ENCODE measurements around the gene NACA2. TPM values are rescaled to one million over a fixed set of nuclear protein-coding genes. Genes with fewer than 3 reads are reported as not detected.

Gene NACA2
- total and polyA plus RNA-seq, 2 of the 4 experiments (the other 2 are of a cell fraction): not detected

- no peak overlapping the region for H3K27ac ChIP-seq (ENCODE audit: insufficient read depth, low read length)
- BruUV-seq (replicated peaks): no TSS peak
- ChIA-PET CTCF (no interaction called here), POLR2A (ENCODE audit: unreplicated experiment) (no interaction called here)
- H3K56ac ChIP-seq (ENCODE audit: extremely low read depth, insufficient read depth, low read length): no peak overlapping the region
- no peaks in the 10 kb centered on the region for H3K9me3 ChIP-seq (ENCODE audit: control insufficient read depth, insufficient read depth, low read length)
- H4K91ac ChIP-seq (ENCODE audit: insufficient read depth, low read depth, low read length): no peak overlapping the region
- peaks cover 7% of the 10 kb centered on the region; the same call in 1 of the 2 replicates for H3K4me1 ChIP-seq (ENCODE audit: control insufficient read depth, insufficient read depth, low read length)
- no peaks in the 10 kb centered on the region; the same call in 1 of the 2 replicates for H3K27me3 ChIP-seq (ENCODE audit: control insufficient read depth, insufficient read depth, low read length)
- no peak overlapping the region for H2BK15ac ChIP-seq (ENCODE audit: low read depth, low read length)
- H3K4me2 ChIP-seq (ENCODE audit: low read depth, low read length): no peak overlapping the region
- no peaks in the 10 kb centered on the region for H4K20me1 ChIP-seq (ENCODE audit: insufficient read depth, low read length)
- H3K23ac ChIP-seq (ENCODE audit: low read depth, low read length): no peak overlapping the region
- H3K36me3 ChIP-seq (ENCODE audit: control insufficient read depth, insufficient read depth, low read length): no peaks in the 10 kb centered on the region
- H3K4ac ChIP-seq (ENCODE audit: low read depth, low read length): no peak overlapping the region
- no peaks in the 10 kb centered on the region for H3K79me1 ChIP-seq (ENCODE audit: low read depth in 1 of 2, low read length in 2 of 2)
- H2BK5ac ChIP-seq (ENCODE audit: low read depth, low read length, poor library complexity, severe bottlenecking): no peak overlapping the region
- no peak overlapping the region for H2AK9ac ChIP-seq (replicated peaks; ENCODE audit: low read depth, low read length, poor library complexity)
- H2BK120ac ChIP-seq (ENCODE audit: low read depth, low read length): no peak overlapping the region
- no peak overlapping the region for H3K18ac ChIP-seq (ENCODE audit: low read depth, low read length)
- dilution Hi-C loops (cut with HindIII; ENCODE audit: low sequenced_read_pairs, unreplicated experiment) (no loop called here), in situ Hi-C loops (cut with MboI; ENCODE audit: low sequenced_read_pairs) (no loop called here), intact Hi-C loops (cut with micrococcal nuclease) (no loop called here)
- no peak overlapping the region for H3K9ac ChIP-seq (ENCODE audit: low read depth, low read length)
- H2AK5ac ChIP-seq (ENCODE audit: low read depth, low read length): no peak overlapping the region
- no peak for ATAC-seq (ENCODE audit: low read depth)
- TF ChIP-seq MAZ (IDR thresholded peaks at IDR 0.05; ENCODE audit: borderline replicate concordance, low read depth, low read length) (no peak), MAFK (IDR thresholded peaks at IDR 0.05; ENCODE audit: low read depth, low read length) (no peak), POLR2A (IDR thresholded peaks at IDR 0.05; ENCODE audit: low read depth, low read length) (no peak), CEBPB (IDR thresholded peaks at IDR 0.05; ENCODE audit: low read depth, low read length) (no peak), USF2 (IDR thresholded peaks at IDR 0.05; ENCODE audit: low read depth, low read length) (no peak), ELK1 (IDR thresholded peaks at IDR 0.05; ENCODE audit: borderline replicate concordance, low read depth, low read length) (no peak), RAD21 (IDR thresholded peaks at IDR 0.05; ENCODE audit: low read length) (no peak), FOS (IDR thresholded peaks at IDR 0.05; ENCODE audit: low read depth, low read length) (no peak), RCOR1 (IDR thresholded peaks at IDR 0.05; ENCODE audit: insufficient replicate concordance, low read length) (no peak), SMC3 (IDR thresholded peaks at IDR 0.05; ENCODE audit: low read depth, low read length) (no peak), BHLHE40 (IDR thresholded peaks at IDR 0.05; ENCODE audit: low read depth, low read length) (no peak), RFX5 (IDR thresholded peaks at IDR 0.05; ENCODE audit: low read depth, low read length) (no peak), MXI1 (IDR thresholded peaks at IDR 0.05; ENCODE audit: borderline replicate concordance, low read depth, low read length) (no peak), NFE2L2 (IDR thresholded peaks at IDR 0.05; ENCODE audit: low read depth, low read length) (no peak), CHD1 (IDR thresholded peaks at IDR 0.05; ENCODE audit: low read depth, low read length) (no peak), CTCF (conservative IDR thresholded peaks at IDR 0.05; ENCODE audit: low read depth, low read length) (no peak)
- no CpG with 5 or more reads among the region's 3 CpGs for WGBS, 2 experiments (ENCODE audit: extremely low coverage in 2 of 2, insufficient read length in 1 of 2)
- no peak overlapping the region for H4K8ac ChIP-seq (ENCODE audit: low read depth in 2 of 2, low read length in 2 of 2)
- no peak overlapping the region for H3K14ac ChIP-seq (replicated peaks; ENCODE audit: low read depth, low read length)
- no peak overlapping the region for H2BK20ac ChIP-seq (ENCODE audit: low read depth, low read length)
- peaks cover 3% of the 10 kb centered on the region; the same call in 1 of the 2 replicates for H3K9me1 ChIP-seq (ENCODE audit: insufficient read depth, low read length)
- no peak overlapping the region for H4K5ac ChIP-seq (ENCODE audit: low read depth, low read length)
- no peak overlapping the region for H3K4me3 ChIP-seq (ENCODE audit: insufficient read depth, low read depth, low read length)
- DNase-seq: no peak
- no peak overlapping the region for H2AFZ ChIP-seq (replicated peaks; ENCODE audit: low read length, poor library complexity)
Measured at GRCh38 chr17:61579347-61579746, 11.7 kb downstream of the NACA2 start.

Data from IMR-90 (cell line).